ENCODE results near the gene TRABD.

TRABD gene

DNA sequence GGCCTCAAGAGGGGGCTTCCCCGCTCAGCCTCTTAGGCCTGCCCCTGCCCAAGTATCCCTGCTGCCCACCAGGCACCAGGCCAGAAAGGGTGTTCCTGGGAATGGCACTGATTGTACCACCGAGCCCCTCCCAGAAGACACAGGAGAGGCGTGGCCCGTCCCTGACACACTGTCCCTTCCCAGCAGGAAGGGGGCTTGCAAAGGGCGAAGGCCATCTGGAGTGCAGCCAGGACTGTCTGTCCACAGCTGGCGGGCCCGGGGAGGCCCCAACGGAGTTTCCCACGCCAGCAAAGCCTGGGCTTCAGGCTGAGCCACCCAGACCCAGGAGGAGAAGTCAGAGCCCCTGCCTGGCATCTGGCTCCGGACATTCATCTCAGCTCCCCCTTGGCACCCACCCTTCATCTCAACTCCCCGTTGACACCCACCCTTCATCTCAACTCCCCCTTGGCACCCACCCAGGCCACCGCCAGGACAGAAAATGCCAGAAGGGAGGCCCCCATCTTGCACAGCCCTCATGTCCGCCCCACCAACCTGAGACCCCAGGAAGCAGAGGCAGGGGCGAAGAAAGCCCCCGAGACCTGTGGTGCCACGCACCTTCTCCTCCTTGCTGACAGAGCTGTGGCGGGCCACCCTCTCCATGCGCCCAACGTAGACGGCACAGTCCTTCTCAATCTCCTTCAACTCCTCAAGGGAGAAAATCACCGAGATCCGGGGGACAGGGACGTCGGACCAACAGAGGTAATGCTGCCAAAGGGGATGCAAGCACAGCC, 39.7 kb downstream of the TRABD start:
- no peak for FAIRE-seq
- no peak for TF ChIP-seq POLR2A (IDR thresholded peaks at IDR 0.05; ENCODE audit: low read depth, low read length)
- DNase-seq (ENCODE audit: insufficient read length, low spot score) = no peak

DNA sequence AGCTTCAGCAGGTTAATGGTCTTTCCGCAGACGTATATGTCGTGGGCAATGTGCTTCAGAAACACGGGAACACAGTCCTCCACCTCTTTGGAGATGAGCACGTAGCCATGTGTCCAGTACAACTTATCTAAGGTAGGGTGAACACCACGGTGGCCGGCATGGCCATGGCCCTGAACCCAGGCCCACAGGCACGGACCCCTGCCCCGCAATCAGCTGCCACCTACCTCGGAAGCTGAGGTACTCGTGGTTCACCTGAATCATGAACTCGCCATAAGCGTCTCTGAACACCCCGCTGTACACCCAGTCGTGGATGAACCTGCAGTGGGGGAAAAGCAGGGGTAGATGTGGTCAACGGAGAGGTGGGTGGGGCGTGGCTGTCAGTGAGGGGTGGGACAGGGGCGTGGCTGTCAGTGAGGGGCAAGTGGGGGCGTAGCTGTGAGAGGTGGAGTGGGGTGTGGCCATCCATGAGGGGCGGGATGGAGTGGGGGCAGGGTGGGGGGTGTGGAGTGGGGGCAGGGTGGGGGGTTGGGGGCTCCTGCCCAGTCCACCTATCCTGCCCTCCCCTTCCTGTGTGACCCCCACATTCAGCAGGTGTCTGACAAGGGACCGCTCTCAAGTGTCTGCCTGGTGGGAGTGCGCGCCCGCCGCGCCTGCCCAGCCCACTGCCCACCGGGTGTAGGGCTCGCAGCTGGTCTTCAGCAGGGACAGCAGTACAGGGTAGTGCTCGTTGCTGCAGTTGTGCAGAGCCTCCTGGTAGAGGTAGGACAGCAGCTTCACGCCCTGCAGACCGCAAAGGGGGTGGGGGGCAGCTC, 40.6 kb downstream of the TRABD start:
- DNase-seq (ENCODE audit: insufficient read length, low spot score) (no peak), FAIRE-seq (no peak)
- no peak for TF ChIP-seq POLR2A (IDR thresholded peaks at IDR 0.05; ENCODE audit: low read depth, low read length)

DNA sequence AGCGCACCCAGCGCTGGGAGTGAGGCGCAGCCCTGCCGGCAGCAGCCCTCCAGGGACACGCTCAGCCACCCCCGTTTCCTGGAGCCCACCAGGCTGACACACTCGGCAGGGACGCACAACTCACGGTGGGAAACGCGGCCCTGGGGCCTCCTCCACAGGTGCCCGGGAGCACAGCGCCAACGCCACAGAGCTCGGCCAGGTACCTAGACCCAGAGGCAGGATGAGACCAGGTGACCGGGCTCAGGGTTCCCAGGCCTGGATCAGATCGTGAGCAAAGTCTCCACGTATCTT, 41.1 kb downstream of the TRABD start:
- FAIRE-seq (no peak), DNase-seq (ENCODE audit: insufficient read length, low spot score) (no peak)
- TF ChIP-seq POLR2A (IDR thresholded peaks at IDR 0.05; ENCODE audit: low read depth, low read length) = no peak

DNA sequence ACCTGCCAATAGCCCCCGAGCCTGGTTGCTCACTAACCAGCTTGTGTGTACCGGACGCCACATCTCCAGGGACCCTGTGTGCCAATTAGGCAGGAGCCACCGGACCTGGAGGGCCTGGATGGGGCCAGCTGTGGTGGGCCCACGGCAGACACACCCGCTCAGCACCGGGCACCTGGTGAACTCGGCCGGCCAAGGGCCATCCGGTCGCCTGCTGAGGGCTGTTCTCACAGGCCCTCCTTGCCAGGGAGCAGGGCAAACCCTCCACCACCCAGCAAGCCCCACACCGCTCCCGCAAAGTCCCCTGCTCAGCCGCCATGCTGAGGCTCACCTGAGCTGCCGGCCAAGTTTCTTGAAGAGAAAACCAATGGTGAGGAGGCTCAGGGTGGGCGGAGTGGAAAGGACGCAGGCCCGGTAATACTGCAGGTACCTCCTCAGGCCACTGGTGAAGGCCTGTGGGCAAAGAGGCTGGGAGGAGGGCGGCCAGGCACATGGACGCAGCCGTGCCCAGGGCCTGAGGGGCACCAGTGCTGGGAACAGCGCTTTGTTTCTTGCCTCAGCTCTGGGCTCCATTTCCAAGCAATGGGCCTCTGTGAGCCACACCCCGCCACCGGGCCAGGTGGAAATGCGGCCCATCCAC, 42.0 kb downstream of the TRABD start:
- FAIRE-seq (no peak), DNase-seq (ENCODE audit: insufficient read length, low spot score) (no peak)
- TF ChIP-seq POLR2A (IDR thresholded peaks at IDR 0.05; ENCODE audit: low read depth, low read length) = no peak

DNA sequence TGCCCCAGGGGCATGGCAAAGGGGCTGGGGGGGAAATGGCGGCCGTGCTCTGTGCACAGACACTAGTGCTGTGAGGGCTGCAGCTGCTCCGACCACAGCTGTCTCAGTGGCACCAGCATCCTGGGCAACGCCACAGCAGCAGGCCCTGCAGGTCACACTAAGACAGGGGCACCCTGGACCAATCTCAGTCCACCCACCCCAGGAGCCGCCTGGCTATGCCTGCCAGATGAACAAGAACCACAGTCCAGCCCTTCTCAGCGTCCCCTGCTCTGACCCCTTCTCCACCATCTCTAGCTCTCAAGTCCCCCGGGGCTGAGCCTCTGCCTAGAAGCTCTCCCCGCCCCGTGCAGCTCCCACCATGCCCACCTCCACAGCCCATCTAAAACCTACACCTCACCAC, 42.7 kb downstream of the TRABD start:
- no peak for TF ChIP-seq POLR2A (IDR thresholded peaks at IDR 0.05; ENCODE audit: low read depth, low read length)
- DNase-seq (ENCODE audit: insufficient read length, low spot score) (no peak), FAIRE-seq (no peak)

DNA sequence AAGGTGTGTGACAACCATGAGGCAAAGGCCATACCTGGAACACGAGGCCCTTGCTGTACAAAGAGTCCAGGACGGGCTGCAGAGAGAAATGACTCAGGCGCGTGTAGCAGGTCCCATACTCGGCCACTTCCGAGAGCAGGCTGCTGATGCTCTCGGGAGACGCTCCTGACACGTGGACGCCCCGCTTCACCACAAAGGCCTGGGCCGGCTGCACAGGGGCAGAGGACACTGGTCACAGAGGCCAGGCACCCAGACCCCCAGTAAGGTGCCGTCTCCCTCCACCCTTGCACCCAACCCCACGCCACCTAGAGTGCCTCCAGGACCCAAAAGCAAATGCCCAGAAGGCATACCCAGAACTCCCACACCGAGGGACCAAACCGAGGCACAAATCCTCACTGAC, 43.7 kb downstream of the TRABD start:
- FAIRE-seq = no peak
- TF ChIP-seq POLR2A (IDR thresholded peaks at IDR 0.05; ENCODE audit: low read depth, low read length) = no peak
- no peak for DNase-seq (ENCODE audit: insufficient read length, low spot score)

DNA sequence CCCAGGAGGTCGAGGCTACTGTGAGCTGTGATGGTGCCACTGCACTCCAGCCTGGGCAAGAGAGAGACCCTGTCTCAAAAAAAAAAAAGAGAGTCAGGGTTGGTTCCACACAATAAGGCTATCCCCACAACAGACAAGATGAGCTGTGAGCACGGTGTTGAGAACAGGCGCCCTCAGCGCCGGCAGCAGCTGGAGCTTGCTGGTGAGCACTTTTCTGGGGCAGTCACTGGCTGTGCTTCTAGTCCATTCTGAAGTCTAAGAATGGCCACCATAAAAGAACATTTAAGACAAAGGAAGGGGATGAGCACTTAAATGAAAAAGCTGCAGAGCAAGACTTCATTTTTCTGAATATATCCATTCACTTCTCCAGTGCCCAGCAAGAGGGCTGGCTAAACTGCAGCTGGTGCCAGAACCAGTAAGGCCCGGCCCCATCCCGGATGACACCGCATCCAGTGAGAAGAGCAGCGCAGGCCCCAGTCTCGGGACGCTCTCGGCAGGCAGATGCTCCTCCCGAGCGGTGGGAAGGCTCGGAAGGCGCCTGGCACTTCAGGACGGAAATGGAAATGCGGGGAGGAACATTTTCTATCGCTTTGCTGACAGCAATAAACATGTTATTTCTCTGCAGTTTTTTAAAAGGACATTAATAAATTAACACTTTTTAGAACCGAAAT, 46.9 kb downstream of the TRABD start:
- FAIRE-seq = no peak
- DNase-seq (ENCODE audit: insufficient read length, low spot score) = no peak
- no peak for TF ChIP-seq POLR2A (IDR thresholded peaks at IDR 0.05; ENCODE audit: low read depth, low read length)

DNA sequence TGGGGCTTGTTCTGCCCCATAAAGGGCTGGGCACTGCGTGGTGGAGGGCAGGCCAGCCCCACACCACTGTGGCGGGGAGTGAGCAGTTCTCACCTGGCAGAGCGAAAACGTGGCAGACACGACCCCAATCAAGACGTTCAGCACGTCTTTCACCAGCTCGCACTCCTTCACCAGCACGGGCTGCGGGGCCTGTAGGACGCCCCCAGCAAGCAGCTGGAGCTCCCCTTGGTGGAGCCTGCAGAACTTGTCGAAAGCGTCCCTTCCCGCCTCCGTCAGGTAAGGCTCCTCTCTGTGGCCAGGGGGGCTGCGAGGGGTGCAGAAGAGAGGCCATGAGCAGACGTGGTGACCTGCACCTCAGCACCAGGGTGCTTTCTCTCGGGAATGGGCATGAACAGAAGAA, 47.5 kb downstream of the TRABD start:
- DNase-seq (ENCODE audit: insufficient read length, low spot score) = no peak
- no peak for FAIRE-seq
- TF ChIP-seq POLR2A (IDR thresholded peaks at IDR 0.05; ENCODE audit: low read depth, low read length) = no peak

DNA sequence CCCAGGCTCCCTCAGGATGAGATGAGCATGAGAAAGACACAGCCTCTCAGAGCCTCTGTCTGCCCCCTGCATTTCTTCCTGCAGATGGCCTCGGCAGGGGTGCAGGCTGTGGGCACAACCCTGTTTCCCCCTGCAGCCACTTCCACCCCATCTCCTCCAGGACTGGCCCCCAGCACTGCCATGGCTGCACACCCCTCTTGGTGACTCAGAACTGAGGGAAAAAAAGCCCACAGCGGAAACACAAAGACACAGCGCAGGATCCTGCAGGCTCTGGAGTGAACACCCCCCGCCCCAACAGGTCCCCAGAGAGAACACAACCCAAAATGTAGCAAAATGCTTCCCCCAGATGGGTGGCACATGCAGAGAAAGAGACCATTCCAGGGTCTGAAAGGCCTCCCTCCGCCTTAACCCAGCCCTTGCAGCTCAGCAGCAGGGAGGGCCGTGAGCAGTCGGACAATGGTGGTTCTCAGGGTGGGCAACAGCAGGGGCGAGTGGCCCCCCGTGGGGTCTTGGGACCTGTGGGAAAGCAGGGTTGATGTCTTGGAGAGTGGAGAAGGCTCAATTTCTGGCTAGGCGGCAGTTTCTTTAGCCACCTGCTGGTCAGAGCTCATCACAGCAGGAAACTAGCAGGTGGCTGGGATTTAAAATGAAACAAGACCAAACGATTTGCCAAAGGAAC, 51.2 kb downstream of the TRABD start:
- FAIRE-seq (no peak), DNase-seq (ENCODE audit: insufficient read length, low spot score) (no peak)
- no peak for TF ChIP-seq POLR2A (IDR thresholded peaks at IDR 0.05; ENCODE audit: low read depth, low read length)

DNA sequence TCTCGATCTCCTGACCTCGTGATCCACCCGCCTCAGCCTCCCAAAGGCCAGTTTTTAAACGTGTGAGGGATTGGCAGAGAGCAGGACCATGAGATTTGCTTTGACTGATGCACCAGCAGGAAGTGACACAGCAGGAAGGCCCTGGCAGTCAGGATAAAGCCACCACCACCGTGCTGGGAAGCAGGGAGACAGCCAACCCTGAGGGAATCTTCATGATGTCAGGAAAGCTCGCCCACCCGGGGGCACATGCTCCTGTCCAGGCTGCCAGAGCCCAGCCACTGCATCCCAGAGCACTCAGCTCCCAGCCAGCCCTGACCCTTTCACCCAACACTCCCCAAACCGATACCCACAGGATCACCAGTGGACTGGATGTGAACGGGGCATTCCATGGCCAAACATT, 53.0 kb downstream of the TRABD start:
- FAIRE-seq (no peak), DNase-seq (ENCODE audit: insufficient read length, low spot score) (no peak)
- TF ChIP-seq POLR2A (IDR thresholded peaks at IDR 0.05; ENCODE audit: low read depth, low read length) = no peak

DNA sequence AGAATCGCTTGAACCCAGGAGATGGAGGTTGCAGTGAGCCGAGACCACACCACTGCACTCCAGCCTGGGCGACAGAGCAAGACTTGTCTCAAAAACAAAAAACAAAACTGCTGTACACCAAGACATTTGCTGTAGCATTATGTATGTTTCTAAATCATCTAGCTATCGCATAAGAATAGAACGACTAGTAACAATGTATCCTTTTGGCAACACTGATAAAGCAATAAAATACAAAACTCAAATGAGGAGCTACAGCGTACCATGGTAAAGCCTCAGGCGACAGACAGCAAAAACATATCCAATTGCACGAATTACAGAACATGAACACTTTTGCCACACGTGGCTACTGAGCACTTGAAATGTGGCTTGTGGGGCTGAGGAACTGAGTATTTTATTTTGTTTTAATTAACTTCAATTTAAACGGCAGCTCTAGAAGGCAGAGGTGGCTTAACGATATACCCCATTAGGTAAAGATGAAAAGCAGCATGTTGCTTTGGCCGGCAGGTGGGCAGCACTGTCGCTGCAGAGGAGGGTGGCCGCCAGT, 56.8 kb downstream of the TRABD start:
- FAIRE-seq = no peak
- no peak for TF ChIP-seq POLR2A (IDR thresholded peaks at IDR 0.05; ENCODE audit: low read depth, low read length)
- DNase-seq (ENCODE audit: insufficient read length, low spot score) = no peak

DNA sequence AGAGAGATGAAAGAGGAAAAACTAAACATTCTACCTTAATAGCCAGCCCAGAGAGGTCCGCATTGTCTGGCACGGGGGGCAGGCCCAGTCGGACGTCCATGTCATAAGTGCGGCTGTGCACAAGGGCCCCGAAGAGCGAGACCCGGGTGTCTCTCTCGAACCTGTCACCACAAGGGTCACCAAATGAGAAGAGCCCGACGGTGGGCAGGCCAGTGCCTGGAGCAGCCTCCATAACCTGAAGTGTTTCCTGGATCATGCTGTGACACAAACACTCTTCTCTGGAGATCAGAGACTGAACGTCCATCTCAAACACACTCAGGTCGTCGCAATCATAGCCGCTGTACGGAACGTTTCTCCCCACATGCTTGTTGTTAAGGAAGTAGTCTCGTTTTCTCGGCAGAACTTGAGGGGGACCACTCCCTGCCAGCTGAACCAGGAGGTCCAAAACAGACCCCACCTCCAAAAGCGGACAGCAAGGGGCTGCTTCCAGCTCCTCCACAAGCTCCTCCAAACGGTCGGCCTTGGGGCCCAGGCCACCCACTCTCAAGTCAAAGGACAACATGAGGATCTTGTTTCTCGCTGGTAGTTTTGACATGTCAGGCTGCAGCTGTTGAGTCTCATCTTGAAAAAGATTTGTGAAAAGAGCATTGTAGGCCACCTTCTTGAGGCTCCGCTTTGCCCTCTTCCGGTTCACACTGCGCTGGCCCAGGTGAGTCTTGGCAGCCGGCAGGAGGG, 58.1 kb downstream of the TRABD start:
- DNase-seq (ENCODE audit: insufficient read length, low spot score) (no peak), FAIRE-seq (no peak)
- no peak for TF ChIP-seq POLR2A (IDR thresholded peaks at IDR 0.05; ENCODE audit: low read depth, low read length)
